Suprapubic skin (tissue), 4 donors: ENCODE measurements around the gene PDS5B. TPM values are rescaled to one million over a fixed set of nuclear protein-coding genes. Genes with fewer than 3 reads are reported as not detected.
A peak's percentile ranks its signal among the peaks of the same experiment; 100 is the strongest.

ENCODE experiments used
- DNase-seq, 2 donors: peaks; one replicate each; pipeline ENCODE4 v3.0.0-alpha.2; 2019; ENCODE audit warnings: low spot score in 2 of 2
- H3K27ac ChIP-seq: fragments of 200-600 bp; sonication (generic); one replicate; pipeline ENCODE4 v1.5.1; 2019
- H3K27me3 ChIP-seq: fragments of 200-600 bp; sonication (generic); one replicate; pipeline ENCODE4 v1.5.1; 2019
- H3K36me3 ChIP-seq: fragments of 200-600 bp; sonication (generic); one replicate; pipeline ENCODE4 v1.5.1; 2019
- H3K4me1 ChIP-seq: fragments of 200-600 bp; sonication (generic); one replicate; pipeline ENCODE4 v1.5.1; 2019
- H3K4me3 ChIP-seq: fragments of 200-600 bp; sonication (generic); one replicate; pipeline ENCODE4 v1.5.1; 2019; ENCODE audit warnings: mild to moderate bottlenecking
- H3K9me3 ChIP-seq: fragments of 200-600 bp; sonication (generic); one replicate; pipeline ENCODE4 v1.5.1; 2019
- EP300 ChIP-seq: sonication (generic); formaldehyde crosslinking; IDR thresholded peaks from one replicate; pipeline ENCODE4 v1.6.1; 2017; ENCODE audit warnings: antibody characterized with exemption
- POLR2A ChIP-seq, 2 donors: fragments of 450-650 bp; IDR thresholded peaks; one replicate each; pipeline ENCODE4 v1.6.1; 2017; ENCODE audit warnings: antibody characterized with exemption in 2 of 2, mild to moderate bottlenecking in 2 of 2, moderate library complexity in 2 of 2
- POLR2AphosphoS5 ChIP-seq, 3 donors: sonication (generic); formaldehyde crosslinking; IDR thresholded peaks; one replicate each; pipeline ENCODE4 v1.6.1; 2017; ENCODE audit warnings: antibody characterized with exemption in 3 of 3
- WGBS: methylation state at CpG from one replicate; pipeline ENCODE4 v1.1.5; 2018; 5-methylcytosine and 5-hydroxymethylcytosine counted together
- total RNA-seq, 4 donors: library from RNA; depleted of rRNA; stranded (reverse); fragments of >200 nt; gene quantifications; one replicate each; pipeline ENCODE4 v1.1.0, GENCODE V29; 2016
- TF ChIP-seq, protein P1 (sequence below), 2 donors: fragments of 200-600 bp in 1 of 2; fragments of 450-650 bp in 1 of 2; sonication (generic) in 1 of 2; IDR thresholded peaks; one replicate each; pipeline ENCODE4 v1.5.1; 2016 to 2019; ENCODE audit warnings: antibody characterized with exemption in 2 of 2, mild to moderate bottlenecking in 1 of 2, moderate library complexity in 1 of 2

Gene PDS5B
- 10 to 100 TPM; 17.8 to 48.2 (median 28.5) TPM for total RNA-seq

- peak; percentile 96 for DNase-seq
- no peaks in the 10 kb centered on the region for H3K36me3 ChIP-seq
- peak within 1 kb of the TSS; percentile 62 for H3K4me3 ChIP-seq
- TF ChIP-seq, protein P1, sequence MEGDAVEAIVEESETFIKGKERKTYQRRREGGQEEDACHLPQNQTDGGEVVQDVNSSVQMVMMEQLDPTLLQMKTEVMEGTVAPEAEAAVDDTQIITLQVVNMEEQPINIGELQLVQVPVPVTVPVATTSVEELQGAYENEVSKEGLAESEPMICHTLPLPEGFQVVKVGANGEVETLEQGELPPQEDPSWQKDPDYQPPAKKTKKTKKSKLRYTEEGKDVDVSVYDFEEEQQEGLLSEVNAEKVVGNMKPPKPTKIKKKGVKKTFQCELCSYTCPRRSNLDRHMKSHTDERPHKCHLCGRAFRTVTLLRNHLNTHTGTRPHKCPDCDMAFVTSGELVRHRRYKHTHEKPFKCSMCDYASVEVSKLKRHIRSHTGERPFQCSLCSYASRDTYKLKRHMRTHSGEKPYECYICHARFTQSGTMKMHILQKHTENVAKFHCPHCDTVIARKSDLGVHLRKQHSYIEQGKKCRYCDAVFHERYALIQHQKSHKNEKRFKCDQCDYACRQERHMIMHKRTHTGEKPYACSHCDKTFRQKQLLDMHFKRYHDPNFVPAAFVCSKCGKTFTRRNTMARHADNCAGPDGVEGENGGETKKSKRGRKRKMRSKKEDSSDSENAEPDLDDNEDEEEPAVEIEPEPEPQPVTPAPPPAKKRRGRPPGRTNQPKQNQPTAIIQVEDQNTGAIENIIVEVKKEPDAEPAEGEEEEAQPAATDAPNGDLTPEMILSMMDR (IDR thresholded peaks at IDR 0.05), result peak; percentile 98
- peak in 1 of 2 donors; percentile 60 for TF ChIP-seq POLR2A (IDR thresholded peaks at IDR 0.05)
- TF ChIP-seq POLR2AphosphoS5 (IDR thresholded peaks at IDR 0.05), result peak in 2 of 3 donors; percentile 20 to 51
- TF ChIP-seq EP300, result no peak
- H3K4me1 ChIP-seq, result peaks cover 32% of the 10 kb centered on the region
- no peaks in the 10 kb centered on the region for H3K27me3 ChIP-seq
- no peaks in the 10 kb centered on the region for H3K9me3 ChIP-seq
- WGBS, result 1% methylated on average over 16 of the region's 97 CpGs
- peak within 1 kb of the TSS; percentile 97 for H3K27ac ChIP-seq
These were observed at the start of gene PDS5B for GRCh38 chr13:32586080-32586900. PDS5B (plus strand) TSS chr13:32586452; CDS start chr13:32648773, 62,321 bp downstream.

DNA sequence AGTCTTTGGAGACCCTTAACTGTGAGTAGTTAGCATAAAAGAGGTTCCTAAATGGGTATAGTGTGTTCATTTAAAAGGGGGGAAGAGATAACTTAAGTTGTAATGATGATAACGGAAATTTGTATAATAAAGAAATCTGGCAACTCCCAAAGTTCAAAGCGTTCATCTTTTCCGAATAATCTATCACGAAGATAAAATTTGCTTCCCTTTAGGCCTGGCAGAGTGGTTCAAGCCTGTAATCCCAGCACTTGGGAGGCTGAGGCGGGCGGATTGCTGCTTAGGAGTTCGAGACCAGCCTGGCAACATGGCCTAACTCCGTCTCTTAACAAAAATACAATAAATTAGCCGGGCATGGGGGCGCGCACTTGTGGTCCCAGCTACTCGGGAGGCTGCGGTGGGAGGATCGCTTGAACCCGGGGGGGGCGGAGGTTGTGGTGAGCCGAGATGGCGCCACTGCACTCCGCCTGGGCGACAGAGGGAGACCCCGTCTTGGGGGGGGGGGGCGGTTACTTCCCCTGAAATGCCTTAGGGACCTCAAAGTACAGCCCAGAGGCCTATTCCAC is 48.6 kb upstream of the PDS5B start:
- peaks cover 9% of the 10 kb centered on the region for H3K36me3 ChIP-seq
- peaks cover 45% of the 10 kb centered on the region for H3K4me1 ChIP-seq
- H3K4me3 ChIP-seq, result peak overlapping the region; percentile 74
- no peaks in the 10 kb centered on the region for H3K27me3 ChIP-seq
- TF ChIP-seq POLR2A (IDR thresholded peaks at IDR 0.05) (no peak), POLR2AphosphoS5 (IDR thresholded peaks at IDR 0.05) (no peak)
- TF ChIP-seq, protein P1 (IDR thresholded peaks at IDR 0.05), result no peak
- H3K9me3 ChIP-seq, result no peaks in the 10 kb centered on the region
- DNase-seq, result peak in 1 of 2 donors; percentile 74
- H3K27ac ChIP-seq, result peak overlapping the region; percentile 91
- WGBS, result 26% methylated on average over 20 of the region's 22 CpGs

GRCh38 chr13:32538143-32538620 is 48.1 kb upstream of the PDS5B start:
- H3K27ac ChIP-seq, result peak overlapping the region; percentile 91
- peak in 1 of 2 donors; percentile 66 for DNase-seq
- H3K36me3 ChIP-seq, result peaks cover 9% of the 10 kb centered on the region
- H3K27me3 ChIP-seq, result no peaks in the 10 kb centered on the region
- TF ChIP-seq, protein P1 (IDR thresholded peaks at IDR 0.05), result no peak
- no peak for TF ChIP-seq POLR2AphosphoS5 (IDR thresholded peaks at IDR 0.05)
- TF ChIP-seq EP300, result no peak
- TF ChIP-seq POLR2A (IDR thresholded peaks at IDR 0.05), result no peak
- H3K4me3 ChIP-seq, result peak overlapping the region; percentile 74
- peaks cover 43% of the 10 kb centered on the region for H3K4me1 ChIP-seq
- H3K9me3 ChIP-seq, result no peaks in the 10 kb centered on the region
- WGBS, result under 1% methylated on average over 20 of the region's 23 CpGs

DNA sequence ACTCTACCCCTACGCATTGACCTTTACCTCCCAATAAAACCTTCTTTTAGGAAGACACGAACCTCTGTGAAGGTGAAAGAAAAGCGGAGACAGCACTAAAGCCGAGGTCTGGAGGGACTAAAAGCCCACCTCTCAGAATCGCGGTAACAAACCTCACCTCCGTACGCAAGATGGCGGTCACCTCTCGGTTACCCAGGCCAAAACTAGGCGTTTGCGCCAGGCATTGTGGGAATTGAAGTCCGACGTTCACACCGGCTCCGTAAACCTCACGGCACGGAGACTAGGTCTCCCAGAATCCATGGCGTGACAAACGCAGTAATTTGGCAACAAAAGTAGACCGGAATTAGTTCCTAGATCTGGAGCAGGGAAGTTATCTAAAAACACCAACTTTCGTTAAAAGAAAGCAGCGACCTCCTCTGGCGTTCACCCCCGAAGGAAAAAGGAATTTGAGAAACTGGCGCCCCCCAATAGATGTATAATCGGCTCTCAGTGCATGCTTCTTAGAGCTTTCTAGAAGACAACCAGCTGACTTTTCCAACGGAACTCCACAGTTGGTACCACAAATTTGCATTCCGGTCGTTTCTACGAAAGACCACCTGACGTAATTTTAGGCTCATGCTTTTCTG is 47.5 kb upstream of the PDS5B start, which contains the start of gene N4BP2L2:
Gene N4BP2L2, minus strand, starts transcription at position 175 of the 626 bp plus-strand sequence. CDS start 1,768 bp downstream, outside the sequence.
- peak within 1 kb of the TSS; percentile 74 for H3K4me3 ChIP-seq
- H3K27ac ChIP-seq, result peak within 1 kb of the TSS; percentile 91
- DNase-seq, result peak; percentile 95 to 96
- WGBS, result 1% methylated on average over 32 of the region's 32 CpGs
- no peaks in the 10 kb centered on the region for H3K27me3 ChIP-seq
- no peaks in the 10 kb centered on the region for H3K9me3 ChIP-seq
- peaks cover 43% of the 10 kb centered on the region for H3K4me1 ChIP-seq
- H3K36me3 ChIP-seq, result peaks cover 9% of the 10 kb centered on the region
- TF ChIP-seq EP300 (no peak), POLR2AphosphoS5 (IDR thresholded peaks at IDR 0.05) (peak; percentile 78 to 83 (median 82)), POLR2A (IDR thresholded peaks at IDR 0.05) (peak; percentile 50 to 74)
- TF ChIP-seq, protein P1 (IDR thresholded peaks at IDR 0.05), result peak in 1 of 2 donors; percentile 12
